ENCODE measurements around the gene PSTPIP1. TPM values are rescaled to one million over a fixed set of nuclear protein-coding genes. Genes with fewer than 3 reads are reported as not detected.

Gene PSTPIP1
- total and polyA plus RNA-seq, 4 donors, result 12.4 to 39.6 (median 20.6) TPM

- Histone ChIP-seq H3K4me3 (no peak overlapping the region), H3K27ac (ENCODE audit: low read depth in 1 of 2, low read length in 1 of 2) (peak overlapping the region in 1 of 2 donors; percentile 69), H3K36me3 (ENCODE audit: control insufficient read depth in 4 of 4, insufficient read depth in 4 of 4, low read length in 4 of 4) (no peaks in the 10 kb centered on the region), H3K9ac (ENCODE audit: insufficient read depth in 1 of 2, low read length in 2 of 2) (no peak overlapping the region), H3K4me1 (ENCODE audit: control insufficient read depth in 5 of 5, insufficient read depth in 5 of 5, low read length in 5 of 5) (no peaks in the 10 kb centered on the region), H3K9me3 (ENCODE audit: control insufficient read depth in 4 of 4, insufficient read depth in 3 of 4, low read length in 3 of 4) (no peaks in the 10 kb centered on the region), H3K27me3 (ENCODE audit: control insufficient read depth in 3 of 3, insufficient read depth in 3 of 3, low read length in 2 of 3) (no peaks in the 10 kb centered on the region)
- no peak for ATAC-seq (ENCODE audit: insufficient read depth, low FRiP score)
- DNase-seq, result peak in 2 of 3 donors; percentile 24 to 45
- TF ChIP-seq CTCF (IDR thresholded peaks at IDR 0.05; ENCODE audit: control extremely low read depth, extremely low read depth), result no peak
- 57 to 77% methylated on average over 21 of the region's 21 CpGs for WGBS, 2 donors
Measured at GRCh38 chr15:76972389-76973361, 22.3 kb upstream of the PSTPIP1 start.

GRCh38 chr15:76973362-76973743, 21.6 kb upstream of the PSTPIP1 start:
- Histone ChIP-seq H3K27ac (ENCODE audit: low read depth in 1 of 2, low read length in 1 of 2) (no peak overlapping the region), H3K36me3 (ENCODE audit: control insufficient read depth in 4 of 4, insufficient read depth in 4 of 4, low read length in 4 of 4) (no peaks in the 10 kb centered on the region), H3K9me3 (ENCODE audit: control insufficient read depth in 4 of 4, insufficient read depth in 3 of 4, low read length in 3 of 4) (no peaks in the 10 kb centered on the region), H3K4me3 (no peak overlapping the region), H3K9ac (ENCODE audit: insufficient read depth in 1 of 2, low read length in 2 of 2) (no peak overlapping the region), H3K27me3 (ENCODE audit: control insufficient read depth in 3 of 3, insufficient read depth in 3 of 3, low read length in 2 of 3) (no peaks in the 10 kb centered on the region), H3K4me1 (ENCODE audit: control insufficient read depth in 5 of 5, insufficient read depth in 5 of 5, low read length in 5 of 5) (no peaks in the 10 kb centered on the region)
- peak in 1 of 3 donors; percentile 31 for DNase-seq
- TF ChIP-seq CTCF (IDR thresholded peaks at IDR 0.05; ENCODE audit: control extremely low read depth, extremely low read depth), result peak; percentile 33
- 12 to 29% methylated on average over 4 of the region's 4 CpGs for WGBS, 2 donors
- no peak for ATAC-seq (ENCODE audit: insufficient read depth, low FRiP score)

GRCh38 chr15:76973906-76974305, 21.0 kb upstream of the PSTPIP1 start:
- Histone ChIP-seq H3K36me3 (ENCODE audit: control insufficient read depth in 4 of 4, insufficient read depth in 4 of 4, low read length in 4 of 4) (no peaks in the 10 kb centered on the region), H3K9ac (ENCODE audit: insufficient read depth in 1 of 2, low read length in 2 of 2) (no peak overlapping the region), H3K27ac (ENCODE audit: low read depth in 1 of 2, low read length in 1 of 2) (no peak overlapping the region), H3K4me1 (ENCODE audit: control insufficient read depth in 5 of 5, insufficient read depth in 5 of 5, low read length in 5 of 5) (no peaks in the 10 kb centered on the region), H3K4me3 (no peak overlapping the region), H3K27me3 (ENCODE audit: control insufficient read depth in 3 of 3, insufficient read depth in 3 of 3, low read length in 2 of 3) (no peaks in the 10 kb centered on the region), H3K9me3 (ENCODE audit: control insufficient read depth in 4 of 4, insufficient read depth in 3 of 4, low read length in 3 of 4) (no peaks in the 10 kb centered on the region)
- TF ChIP-seq CTCF (IDR thresholded peaks at IDR 0.05; ENCODE audit: control extremely low read depth, extremely low read depth), result no peak
- WGBS, 2 donors, result 91 to 92% methylated on average over 2 of the region's 2 CpGs
- no peak for DNase-seq
- no peak for ATAC-seq (ENCODE audit: insufficient read depth, low FRiP score)
